Measurements from ENCODE around the gene UGT2B7. TPM values are rescaled to one million over a fixed set of nuclear protein-coding genes. Genes with fewer than 3 reads are reported as not detected.

The UGT2B7 gene
- total RNA-seq, 1 donor from 2014 or later = not detected

GRCh38 chr4:69054578-69055200 lies 41.6 kb upstream of the UGT2B7 start:
- Mint-ChIP-seq H3K27ac (ENCODE audit: unreplicated experiment) (no peak overlapping the region), H3K36me3 (ENCODE audit: low read depth, unreplicated experiment) (no peaks in the 10 kb centered on the region), H3K4me3 (ENCODE audit: unreplicated experiment) (no peak overlapping the region), H3K27me3 (ENCODE audit: unreplicated experiment) (peaks cover 3% of the 10 kb centered on the region), H3K4me1 (ENCODE audit: unreplicated experiment) (peaks cover 5% of the 10 kb centered on the region), H3K9me3 (ENCODE audit: unreplicated experiment) (no peaks in the 10 kb centered on the region)
- DNase-seq (ENCODE audit: low spot score) = no peak
- TF ChIP-seq CTCF (IDR thresholded peaks at IDR 0.05; ENCODE audit: unreplicated experiment) = no peak

DNA sequence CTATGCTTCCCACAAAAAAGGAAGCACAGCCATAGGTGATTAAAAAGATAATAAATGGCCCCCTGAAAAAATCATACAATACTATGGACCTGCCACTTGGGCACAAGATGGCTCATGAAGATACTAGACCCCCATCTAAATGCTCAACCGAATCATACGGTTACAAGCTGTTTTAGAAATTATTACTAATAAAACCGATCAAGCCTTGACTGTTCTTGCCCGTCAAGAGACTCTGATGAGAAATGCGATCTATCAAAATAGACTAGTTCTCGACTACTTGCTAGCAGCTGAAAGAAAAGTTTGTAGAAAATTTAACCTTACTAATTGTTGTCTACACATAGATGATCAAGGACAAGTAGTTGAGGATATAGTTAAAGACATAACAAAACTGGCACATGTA lies 40.1 kb upstream of the UGT2B7 start:
- TF ChIP-seq CTCF (IDR thresholded peaks at IDR 0.05; ENCODE audit: unreplicated experiment) = no peak
- no peaks in the 10 kb centered on the region for H3K9me3 Mint-ChIP-seq (ENCODE audit: unreplicated experiment)
- H3K36me3 Mint-ChIP-seq (ENCODE audit: low read depth, unreplicated experiment) = no peaks in the 10 kb centered on the region
- no peak for DNase-seq (ENCODE audit: low spot score)
- H3K4me3 Mint-ChIP-seq (ENCODE audit: unreplicated experiment) = no peak overlapping the region
- peaks cover 5% of the 10 kb centered on the region for H3K4me1 Mint-ChIP-seq (ENCODE audit: unreplicated experiment)
- H3K27ac Mint-ChIP-seq (ENCODE audit: unreplicated experiment) = no peak overlapping the region
- peaks cover 3% of the 10 kb centered on the region for H3K27me3 Mint-ChIP-seq (ENCODE audit: unreplicated experiment)

DNA sequence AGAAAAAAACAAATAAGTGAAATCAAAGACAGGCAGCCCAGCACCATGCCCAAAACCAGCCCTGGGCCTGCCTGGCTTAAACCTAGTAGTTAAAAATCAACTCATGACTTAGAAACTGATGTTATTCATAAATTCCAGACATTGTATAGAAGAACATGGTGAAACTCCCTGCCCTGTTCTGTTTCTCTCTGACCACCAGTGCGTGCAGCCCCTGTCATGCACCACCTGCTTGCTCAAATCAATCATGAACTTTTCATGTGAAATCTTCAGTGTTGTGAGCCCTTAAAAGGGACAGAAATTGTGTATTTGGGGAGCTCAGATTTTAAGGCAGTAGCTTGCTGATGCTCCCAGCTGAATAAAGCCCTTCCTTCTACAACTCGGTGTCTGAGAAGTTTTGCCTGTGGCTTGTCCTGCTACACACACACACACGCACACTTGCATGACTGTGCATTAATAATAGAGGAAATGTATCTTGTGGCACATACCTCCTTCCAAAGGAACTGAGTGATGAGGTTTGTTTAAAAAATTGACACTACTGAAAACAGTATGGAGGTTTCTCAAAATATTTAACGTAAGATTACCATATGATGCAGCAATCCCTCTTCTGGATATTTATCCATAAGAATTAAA lies 39.2 kb upstream of the UGT2B7 start:
- no peak overlapping the region for H3K4me3 Mint-ChIP-seq (ENCODE audit: unreplicated experiment)
- no peak for TF ChIP-seq CTCF (IDR thresholded peaks at IDR 0.05; ENCODE audit: unreplicated experiment)
- no peak overlapping the region for H3K27ac Mint-ChIP-seq (ENCODE audit: unreplicated experiment)
- DNase-seq (ENCODE audit: low spot score) = no peak
- peaks cover 3% of the 10 kb centered on the region for H3K27me3 Mint-ChIP-seq (ENCODE audit: unreplicated experiment)
- peaks cover 5% of the 10 kb centered on the region for H3K4me1 Mint-ChIP-seq (ENCODE audit: unreplicated experiment)
- no peaks in the 10 kb centered on the region for H3K36me3 Mint-ChIP-seq (ENCODE audit: low read depth, unreplicated experiment)
- no peaks in the 10 kb centered on the region for H3K9me3 Mint-ChIP-seq (ENCODE audit: unreplicated experiment)

- H3K36me3 Mint-ChIP-seq (ENCODE audit: low read depth, unreplicated experiment) = no peaks in the 10 kb centered on the region
- no peak overlapping the region for H3K27ac Mint-ChIP-seq (ENCODE audit: unreplicated experiment)
- no peak overlapping the region for H3K4me3 Mint-ChIP-seq (ENCODE audit: unreplicated experiment)
- H3K4me1 Mint-ChIP-seq (ENCODE audit: unreplicated experiment) = peaks cover 5% of the 10 kb centered on the region
- no peaks in the 10 kb centered on the region for H3K9me3 Mint-ChIP-seq (ENCODE audit: unreplicated experiment)
- no peak for TF ChIP-seq CTCF (IDR thresholded peaks at IDR 0.05; ENCODE audit: unreplicated experiment)
- no peak for DNase-seq (ENCODE audit: low spot score)
- peaks cover 3% of the 10 kb centered on the region for H3K27me3 Mint-ChIP-seq (ENCODE audit: unreplicated experiment)
Measured at GRCh38 chr4:69057620-69058409, 38.5 kb upstream of the UGT2B7 start.

Data from endothelial cell (in vitro differentiated cells).